ENCODE measurements around the gene EFCAB3.

The EFCAB3 gene

DNA sequence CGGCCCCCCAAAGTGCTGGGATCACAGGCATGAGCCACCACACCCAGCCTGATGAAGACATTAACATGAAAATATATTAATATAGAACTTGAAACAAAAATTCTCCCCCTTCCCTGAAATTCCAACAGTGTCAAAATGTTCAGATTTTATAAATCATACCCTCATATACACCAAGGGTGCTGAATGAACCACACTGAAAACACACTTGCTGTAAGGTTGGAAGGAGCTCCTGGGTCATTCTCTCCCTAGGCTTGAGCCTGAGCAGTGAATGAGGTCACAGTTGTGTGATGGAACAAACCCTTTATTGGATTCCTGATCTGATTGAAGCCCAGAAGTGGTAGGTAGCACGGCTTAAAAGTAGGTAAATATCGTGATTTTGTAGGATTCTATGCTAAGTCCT lies at the start of gene EFCAB3:
EFCAB3 (plus strand) TSS at position 301 of the 400 bp plus-strand sequence. CDS start 2,427 bp downstream, outside the sequence.
- TF ChIP-seq, protein P1, sequence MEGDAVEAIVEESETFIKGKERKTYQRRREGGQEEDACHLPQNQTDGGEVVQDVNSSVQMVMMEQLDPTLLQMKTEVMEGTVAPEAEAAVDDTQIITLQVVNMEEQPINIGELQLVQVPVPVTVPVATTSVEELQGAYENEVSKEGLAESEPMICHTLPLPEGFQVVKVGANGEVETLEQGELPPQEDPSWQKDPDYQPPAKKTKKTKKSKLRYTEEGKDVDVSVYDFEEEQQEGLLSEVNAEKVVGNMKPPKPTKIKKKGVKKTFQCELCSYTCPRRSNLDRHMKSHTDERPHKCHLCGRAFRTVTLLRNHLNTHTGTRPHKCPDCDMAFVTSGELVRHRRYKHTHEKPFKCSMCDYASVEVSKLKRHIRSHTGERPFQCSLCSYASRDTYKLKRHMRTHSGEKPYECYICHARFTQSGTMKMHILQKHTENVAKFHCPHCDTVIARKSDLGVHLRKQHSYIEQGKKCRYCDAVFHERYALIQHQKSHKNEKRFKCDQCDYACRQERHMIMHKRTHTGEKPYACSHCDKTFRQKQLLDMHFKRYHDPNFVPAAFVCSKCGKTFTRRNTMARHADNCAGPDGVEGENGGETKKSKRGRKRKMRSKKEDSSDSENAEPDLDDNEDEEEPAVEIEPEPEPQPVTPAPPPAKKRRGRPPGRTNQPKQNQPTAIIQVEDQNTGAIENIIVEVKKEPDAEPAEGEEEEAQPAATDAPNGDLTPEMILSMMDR (IDR thresholded peaks at IDR 0.05; ENCODE audit: low read length) = no peak
- TF ChIP-seq EZH2 (IDR thresholded peaks at IDR 0.05; ENCODE audit: borderline replicate concordance, low read length) = no peak
- Histone ChIP-seq H4K20me1 (ENCODE audit: insufficient read depth, low read length) (no peaks in the 10 kb centered on the region), H3K9ac (ENCODE audit: low read length) (no peak within 1 kb of the TSS), H3K9me2 (ENCODE audit: low read depth, low read length) (no peaks in the 10 kb centered on the region), H3K4me2 (ENCODE audit: low read length) (no peak within 1 kb of the TSS), H3F3A (ENCODE audit: insufficient read depth, low read length) (no peaks in the 10 kb centered on the region), H3K79me2 (ENCODE audit: insufficient read depth, low read length) (no peaks in the 10 kb centered on the region), H3K36me3 (ENCODE audit: insufficient read depth, low read length) (no peaks in the 10 kb centered on the region), H3K4me3 (ENCODE audit: low read depth, low read length, poor library complexity, severe bottlenecking) (no peak within 1 kb of the TSS), H3K4me1 (ENCODE audit: insufficient read depth, low read length, severe bottlenecking) (no peaks in the 10 kb centered on the region), H3K27ac (ENCODE audit: low read depth, low read length, poor library complexity, severe bottlenecking) (no peak within 1 kb of the TSS), H3K9me3 (ENCODE audit: low read length) (no peaks in the 10 kb centered on the region), H3K27me3 (ENCODE audit: insufficient read depth, low read length) (no peaks in the 10 kb centered on the region), H2AFZ (ENCODE audit: low read length) (no peak within 1 kb of the TSS)

DNA sequence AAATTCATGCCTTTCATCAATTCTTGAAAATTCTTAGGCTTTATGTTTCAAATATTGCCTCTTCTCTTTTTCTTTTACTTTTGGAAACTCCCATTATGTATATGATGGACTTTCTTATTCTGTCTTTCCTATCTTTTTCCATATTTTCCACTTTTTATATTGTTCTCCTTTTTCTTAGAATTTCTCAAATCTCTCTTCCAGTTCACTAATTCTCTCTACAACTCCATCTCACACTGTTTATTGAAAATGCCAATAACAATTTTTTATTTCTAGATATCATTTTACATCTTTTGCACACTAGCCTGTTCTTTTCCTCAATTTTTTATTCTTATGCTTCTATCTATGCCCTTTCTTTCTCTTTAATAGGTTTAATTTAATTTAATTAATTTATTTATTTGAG lies 43.8 kb upstream of the EFCAB3 start:
- H3K9ac ChIP-seq (ENCODE audit: low read length) = no peak overlapping the region
- H3K4me2 ChIP-seq (ENCODE audit: low read length) = no peak overlapping the region

GRCh38 chr17:62343764-62344270 lies 36.5 kb upstream of the EFCAB3 start:
- no peak overlapping the region for H3K4me2 ChIP-seq (ENCODE audit: low read length)
- TF ChIP-seq EZH2 (IDR thresholded peaks at IDR 0.05; ENCODE audit: borderline replicate concordance, low read length) = no peak
- TF ChIP-seq, protein P1 (IDR thresholded peaks at IDR 0.05; ENCODE audit: low read length) = no peak

More for the DNA sequence above, 43.8 kb upstream of the EFCAB3 start:
- H3K27ac ChIP-seq (ENCODE audit: low read depth, low read length, poor library complexity, severe bottlenecking) = no peak overlapping the region
- H3F3A ChIP-seq (ENCODE audit: insufficient read depth, low read length) = no peaks in the 10 kb centered on the region
- H3K4me1 ChIP-seq (ENCODE audit: insufficient read depth, low read length, severe bottlenecking) = no peaks in the 10 kb centered on the region
- H3K27me3 ChIP-seq (ENCODE audit: insufficient read depth, low read length) = no peaks in the 10 kb centered on the region
- TF ChIP-seq, protein P1 (IDR thresholded peaks at IDR 0.05; ENCODE audit: low read length) = no peak
- TF ChIP-seq EZH2 (IDR thresholded peaks at IDR 0.05; ENCODE audit: borderline replicate concordance, low read length) = no peak
- H4K20me1 ChIP-seq (ENCODE audit: insufficient read depth, low read length) = no peaks in the 10 kb centered on the region
- 0 out of 2 replicates have a peak, but pooled peaks cover 3% of the 10 kb centered on the region for H3K9me3 ChIP-seq (ENCODE audit: low read length)
- H3K9me2 ChIP-seq (ENCODE audit: low read depth, low read length) = no peaks in the 10 kb centered on the region
- no peaks in the 10 kb centered on the region for H3K36me3 ChIP-seq (ENCODE audit: insufficient read depth, low read length)
- no peak overlapping the region for H3K4me3 ChIP-seq (ENCODE audit: low read depth, low read length, poor library complexity, severe bottlenecking)
- no peaks in the 10 kb centered on the region for H3K79me2 ChIP-seq (ENCODE audit: insufficient read depth, low read length)
- no peak overlapping the region for H2AFZ ChIP-seq (ENCODE audit: low read length)

More at GRCh38 chr17:62343764-62344270, 36.5 kb upstream of the EFCAB3 start:
- no peak overlapping the region for H3K4me3 ChIP-seq (ENCODE audit: low read depth, low read length, poor library complexity, severe bottlenecking)
- no peak overlapping the region for H2AFZ ChIP-seq (ENCODE audit: low read length)
- no peaks in the 10 kb centered on the region for H3K9me3 ChIP-seq (ENCODE audit: low read length)
- H3K9ac ChIP-seq (ENCODE audit: low read length) = no peak overlapping the region
- H3K79me2 ChIP-seq (ENCODE audit: insufficient read depth, low read length) = no peaks in the 10 kb centered on the region
- no peaks in the 10 kb centered on the region for H3K4me1 ChIP-seq (ENCODE audit: insufficient read depth, low read length, severe bottlenecking)
- H4K20me1 ChIP-seq (ENCODE audit: insufficient read depth, low read length) = no peaks in the 10 kb centered on the region
- no peaks in the 10 kb centered on the region for H3K9me2 ChIP-seq (ENCODE audit: low read depth, low read length)
- H3F3A ChIP-seq (ENCODE audit: insufficient read depth, low read length) = no peaks in the 10 kb centered on the region
- no peaks in the 10 kb centered on the region for H3K27me3 ChIP-seq (ENCODE audit: insufficient read depth, low read length)
- H3K36me3 ChIP-seq (ENCODE audit: insufficient read depth, low read length) = no peaks in the 10 kb centered on the region
- H3K27ac ChIP-seq (ENCODE audit: low read depth, low read length, poor library complexity, severe bottlenecking) = no peak overlapping the region

Measured in OCI-LY1 (cell line).